GM21515 (cell line): Measurements from ENCODE around the gene PLEKHD1.
A peak's percentile ranks its signal among the peaks of the same experiment; 100 is the strongest.
"Not testable (repeated sequence)": the region's sequence is repeated elsewhere in the genome, so short reads cannot be mapped to it uniquely, and the experiment has no call there.

Experiments
- ATAC-seq: cut with Tn5 transposase; IDR thresholded peaks from one replicate; pipeline ENCODE4 v1.9.1; 2021; ENCODE audit not compliant: unreplicated experiment

The PLEKHD1 gene

GRCh38 chr14:69484444-69485314 lies at the start of gene PLEKHD1:
PLEKHD1 (plus strand) TSS chr14:69484728; CDS start chr14:69484966, 238 bp downstream.
- ATAC-seq, result no peak

GRCh38 chr14:69439521-69440270 lies 44.8 kb upstream of the PLEKHD1 start:
- no peak for ATAC-seq

- peak; percentile 78 for ATAC-seq
These were observed 42.6 kb upstream of the PLEKHD1 start for GRCh38 chr14:69441948-69442347.

GRCh38 chr14:69443296-69443805 lies 41.2 kb upstream of the PLEKHD1 start:
- ATAC-seq, result no peak

GRCh38 chr14:69449216-69449615 lies 35.3 kb upstream of the PLEKHD1 start:
- ATAC-seq, result no peak

GRCh38 chr14:69451941-69452340 lies 32.6 kb upstream of the PLEKHD1 start:
- ATAC-seq, result no peak

GRCh38 chr14:69458350-69458749 lies 26.2 kb upstream of the PLEKHD1 start:
- ATAC-seq, result no peak

- ATAC-seq, result no peak
These were observed 25.4 kb upstream of the PLEKHD1 start for GRCh38 chr14:69459122-69459521.

- ATAC-seq, result no peak
These were observed 24.3 kb upstream of the PLEKHD1 start for GRCh38 chr14:69460093-69460701.

GRCh38 chr14:69464379-69464778 lies 20.1 kb upstream of the PLEKHD1 start:
- no peak for ATAC-seq

- no peak for ATAC-seq
These were observed 19.7 kb upstream of the PLEKHD1 start for GRCh38 chr14:69464829-69465228.

GRCh38 chr14:69468949-69469348 lies 15.6 kb upstream of the PLEKHD1 start:
- ATAC-seq, result no peak

- no peak for ATAC-seq
These were observed 13.1 kb upstream of the PLEKHD1 start for GRCh38 chr14:69471436-69471835.

- no peak for ATAC-seq
These were observed 12.6 kb upstream of the PLEKHD1 start for GRCh38 chr14:69471916-69472315.

- ATAC-seq, result no peak
These were observed 11.3 kb upstream of the PLEKHD1 start for GRCh38 chr14:69473260-69473659.

GRCh38 chr14:69473946-69474345 lies 10.6 kb upstream of the PLEKHD1 start:
- no peak for ATAC-seq

GRCh38 chr14:69475194-69475818 lies 9.2 kb upstream of the PLEKHD1 start:
- no peak for ATAC-seq

GRCh38 chr14:69476824-69477450 lies 7.6 kb upstream of the PLEKHD1 start:
- ATAC-seq, result not testable (repeated sequence)

- ATAC-seq, result not testable (repeated sequence)
These were observed 6.5 kb upstream of the PLEKHD1 start for GRCh38 chr14:69478055-69478454.

GRCh38 chr14:69479696-69480095 lies 4.8 kb upstream of the PLEKHD1 start:
- ATAC-seq, result no peak
